ENCODE measurements around the gene CREG1.
"Not testable (repeated sequence)": the region's sequence is repeated elsewhere in the genome, so short reads cannot be mapped to it uniquely, and the experiment has no call there.

Gene CREG1

GRCh38 chr1:167563579-167564246 lies 10.2 kb upstream of the CREG1 start:
- FAIRE-seq: no peak

GRCh38 chr1:167562702-167563101 lies 9.1 kb upstream of the CREG1 start:
- FAIRE-seq: no peak

GRCh38 chr1:167561753-167562152 lies 8.2 kb upstream of the CREG1 start:
- FAIRE-seq: no peak

GRCh38 chr1:167555971-167556714 lies 2.6 kb upstream of the CREG1 start:
- FAIRE-seq: peak; percentile 94

DNA sequence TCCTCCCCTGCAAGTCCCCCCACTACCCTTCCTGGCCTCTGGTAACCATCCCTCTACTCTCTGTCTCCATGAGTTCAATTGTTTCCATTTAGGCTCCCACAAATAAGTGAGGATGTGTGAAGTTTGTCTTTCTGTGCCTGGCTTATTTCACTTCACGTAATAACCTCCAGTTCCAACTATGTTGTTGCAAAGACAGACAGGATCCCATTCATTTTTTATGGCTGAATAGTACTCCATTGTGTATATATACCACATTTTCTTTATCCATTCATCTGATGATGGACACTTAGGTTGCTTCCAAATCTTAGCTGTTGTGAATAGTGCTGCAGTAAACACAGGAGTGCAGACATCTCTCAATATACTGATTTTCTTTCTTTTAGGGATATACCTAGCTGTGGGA lies 1.5 kb upstream of the CREG1 start:
- FAIRE-seq: not testable (repeated sequence)

DNA sequence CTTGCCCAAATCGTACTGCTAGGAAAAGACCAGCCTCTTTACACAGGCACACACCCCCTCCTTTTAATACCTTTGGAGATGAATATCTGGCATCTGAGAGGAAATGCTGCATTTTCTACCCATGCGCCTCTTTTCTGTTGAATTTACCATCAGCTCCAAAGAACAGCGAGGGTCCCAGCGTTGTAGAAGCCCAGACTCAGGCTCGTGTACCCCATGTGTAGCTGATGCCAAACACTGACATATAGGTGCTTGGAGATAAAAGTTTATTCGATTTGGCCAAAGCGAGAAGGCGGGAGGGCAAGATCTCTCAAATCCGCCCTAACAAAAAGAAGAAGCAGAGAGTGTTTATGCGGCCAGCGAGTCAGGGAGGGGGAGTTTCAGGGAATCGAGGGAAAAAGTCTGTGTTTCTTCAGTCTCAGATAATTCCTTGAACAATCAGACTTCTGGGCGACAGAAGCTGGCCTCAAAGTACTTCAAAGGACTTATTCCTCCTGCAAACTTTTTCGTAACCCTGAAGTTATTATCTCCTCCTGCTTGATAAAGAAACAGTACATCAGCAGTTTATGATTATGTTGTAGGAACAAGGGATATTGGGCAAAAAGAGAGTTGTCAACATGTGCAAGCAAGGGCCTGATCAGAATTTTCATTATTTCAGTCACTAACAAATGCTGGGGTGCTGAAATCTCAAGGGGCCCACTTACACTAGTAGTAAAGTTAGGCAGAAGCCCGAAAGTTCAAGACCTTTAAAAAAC lies 642 bp upstream of the CREG1 start:
- no peak for FAIRE-seq

- FAIRE-seq: no peak
Observed at GRCh38 chr1:167551362-167551761, 2.2 kb downstream of the CREG1 start.

DNA sequence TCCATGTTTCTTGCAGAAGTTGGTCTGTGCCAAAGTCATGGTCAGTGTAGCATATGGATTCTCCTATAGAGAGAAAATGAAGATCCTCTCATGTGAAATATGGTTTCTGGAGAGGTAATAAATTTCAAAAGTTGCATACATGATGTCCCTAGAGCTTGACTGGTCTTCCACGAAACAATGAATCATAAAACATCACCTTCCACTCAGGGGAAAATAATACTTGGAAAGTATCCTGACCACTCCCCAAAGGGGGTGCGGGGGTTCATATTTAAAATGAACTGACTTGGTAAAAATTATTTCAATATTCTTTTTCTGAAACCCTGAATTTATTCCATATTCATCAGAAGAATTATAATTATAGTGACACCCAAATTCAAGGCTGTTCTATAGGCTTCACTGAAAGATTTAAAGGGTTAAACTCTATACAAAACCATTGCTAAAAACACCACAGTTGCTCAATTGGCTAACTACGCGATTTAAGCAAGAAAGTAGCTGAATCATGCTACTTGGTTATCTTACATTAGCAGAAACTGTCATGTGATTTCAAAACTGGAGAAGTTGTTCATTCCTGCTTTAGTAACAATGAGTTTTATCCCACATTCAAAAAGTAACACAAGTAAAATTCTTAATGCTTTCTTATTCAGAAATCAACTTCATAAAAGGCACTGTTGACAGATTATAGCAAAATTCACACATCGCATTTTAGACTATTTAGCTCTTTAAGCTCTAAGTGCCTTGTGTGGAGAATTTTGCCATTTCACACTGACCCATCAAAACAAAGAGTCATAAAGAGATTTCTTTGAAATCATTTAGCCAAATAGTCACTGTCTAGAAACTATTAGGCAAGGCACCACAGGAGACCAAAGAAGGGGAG lies 5.3 kb downstream of the CREG1 start:
- no peak for FAIRE-seq

DNA sequence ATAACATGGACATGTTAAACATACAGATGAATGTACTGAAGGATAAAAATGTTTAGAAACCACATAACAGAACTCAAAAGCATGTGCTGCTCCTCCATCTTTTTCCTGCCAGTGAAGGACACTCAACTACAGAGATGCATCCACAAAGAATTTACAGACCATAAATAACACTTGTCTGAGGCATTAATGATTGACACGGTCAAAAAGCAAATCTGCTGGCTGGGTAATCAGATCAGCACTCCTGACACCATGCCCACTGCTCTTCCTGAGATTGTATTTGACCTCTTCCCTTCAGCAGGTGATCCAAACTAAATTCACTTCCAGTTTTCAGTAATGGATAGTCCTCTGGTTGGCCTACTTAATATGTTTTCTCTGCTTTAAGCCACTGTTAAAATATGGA lies 6.6 kb downstream of the CREG1 start:
- FAIRE-seq: no peak

GRCh38 chr1:167545349-167545748 lies 8.2 kb downstream of the CREG1 start:
- no peak for FAIRE-seq

DNA sequence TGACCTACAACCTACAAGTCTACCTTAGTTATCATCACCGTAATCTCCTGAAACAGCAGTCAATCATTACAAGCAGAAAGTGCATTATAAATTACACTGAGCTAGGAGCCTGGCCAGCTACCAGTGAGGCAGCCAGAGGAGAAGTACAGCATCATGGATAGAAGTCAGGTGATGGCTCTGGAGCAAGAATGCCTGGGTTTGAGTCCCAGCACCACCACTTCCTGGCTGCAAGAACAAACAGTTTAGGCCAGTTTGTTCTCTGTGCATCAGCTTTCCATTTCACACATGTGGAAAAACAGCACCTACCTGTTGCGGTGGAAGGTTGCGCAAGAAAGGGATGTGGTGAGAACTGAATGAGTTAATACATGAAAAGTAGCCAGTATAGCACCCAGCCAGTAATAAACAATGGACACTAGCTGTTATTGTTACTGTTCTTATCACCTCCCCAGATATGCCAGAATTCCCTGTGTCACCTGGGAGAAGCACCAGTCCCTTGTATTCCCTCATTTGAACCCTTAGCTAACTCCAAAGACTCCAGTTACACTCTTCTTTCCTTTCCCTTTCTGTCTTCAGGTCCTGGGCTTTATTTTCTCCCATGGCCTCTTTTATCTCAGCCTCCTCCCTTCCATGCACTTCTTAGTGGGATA lies 9.0 kb downstream of the CREG1 start:
- no peak for FAIRE-seq

GRCh38 chr1:167543199-167543990 lies 10.2 kb downstream of the CREG1 start:
- FAIRE-seq: no peak

- no peak for FAIRE-seq
Observed at GRCh38 chr1:167542109-167543032, 11.2 kb downstream of the CREG1 start.

DNA sequence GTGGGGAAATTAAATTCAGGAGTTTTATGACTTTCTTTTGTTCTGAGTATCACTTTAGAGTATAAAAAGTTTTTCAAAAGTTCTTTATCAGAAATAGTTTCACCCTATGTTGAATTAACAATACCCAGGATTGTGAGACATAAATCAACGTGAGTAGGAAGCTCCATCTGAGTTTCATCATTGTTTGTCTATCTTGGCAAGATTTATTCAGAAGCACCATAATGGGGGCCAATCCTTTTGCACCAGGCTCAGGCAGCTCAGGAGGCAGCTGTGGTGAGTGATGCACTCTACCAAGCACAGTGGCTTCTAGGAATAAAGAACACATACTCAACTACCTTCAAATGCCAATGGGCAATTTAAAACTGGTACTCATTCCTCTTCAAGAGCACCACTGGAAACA lies 12.0 kb downstream of the CREG1 start:
- no peak for FAIRE-seq

DNA sequence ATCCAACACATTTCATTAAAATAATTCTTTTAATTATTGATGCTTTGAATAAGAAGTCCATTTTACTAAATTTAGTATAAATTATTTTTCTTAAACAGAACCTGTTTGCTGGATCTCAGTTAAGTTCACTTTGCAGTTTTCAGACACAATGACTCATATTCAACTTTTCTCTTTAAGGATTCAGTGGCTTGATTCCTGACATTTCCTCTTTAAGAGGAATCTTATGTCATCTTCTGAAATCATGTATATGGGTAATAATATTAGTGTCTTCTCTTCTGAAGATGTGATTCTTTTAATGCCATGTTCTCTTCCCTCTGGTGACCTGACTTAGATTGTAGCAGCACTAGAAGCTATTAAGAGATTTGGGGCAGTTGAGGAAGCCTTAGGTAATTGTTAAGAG lies 12.6 kb downstream of the CREG1 start:
- FAIRE-seq: peak; percentile 40

- no peak for FAIRE-seq
Observed at GRCh38 chr1:167538657-167539056, 14.9 kb downstream of the CREG1 start.

GRCh38 chr1:167533851-167534300 lies 19.7 kb downstream of the CREG1 start:
- no peak for FAIRE-seq

DNA sequence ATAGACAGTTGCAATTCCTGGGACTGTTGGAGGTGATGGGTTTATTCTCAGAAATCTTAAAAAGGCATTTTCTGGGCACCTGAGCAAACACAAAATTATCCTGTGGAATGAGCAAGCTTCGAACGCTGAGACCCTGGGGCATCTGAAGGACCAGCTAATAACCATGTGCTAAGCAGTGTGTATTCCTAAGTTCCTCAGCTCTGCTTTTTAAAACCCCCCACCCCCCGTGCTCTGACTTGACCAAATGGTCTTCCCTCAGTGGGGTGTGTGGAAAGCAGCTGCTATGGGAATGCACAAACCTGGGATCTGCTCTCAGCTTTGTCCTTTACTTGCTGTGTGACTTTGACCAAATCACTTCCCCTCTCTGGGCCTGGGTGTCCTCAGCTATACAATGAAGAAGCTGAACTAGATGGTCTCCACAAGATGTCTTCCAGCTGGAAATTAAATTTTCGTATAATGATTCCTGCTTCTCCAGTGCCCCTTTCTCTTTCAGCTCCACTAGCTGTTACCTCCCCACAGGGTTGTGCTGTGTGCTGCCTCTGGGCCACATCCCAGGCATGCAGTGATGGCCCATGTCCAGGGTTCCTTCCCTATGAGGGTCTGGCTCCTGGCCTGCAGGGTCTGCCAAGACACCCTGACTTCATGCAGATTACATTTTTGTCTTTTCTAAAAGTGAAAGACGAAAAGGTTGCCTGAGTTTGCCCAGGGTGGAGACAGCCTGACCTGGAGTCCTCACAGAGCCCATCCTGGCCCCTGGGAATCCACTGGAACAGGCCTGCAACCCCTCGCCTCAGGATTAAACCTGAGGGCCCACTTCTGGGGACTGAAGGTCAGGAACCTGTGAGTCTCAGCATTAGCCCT lies 20.4 kb downstream of the CREG1 start:
- FAIRE-seq: no peak

- no peak for FAIRE-seq
Observed at GRCh38 chr1:167532375-167532774, 21.2 kb downstream of the CREG1 start.

All from A204.1 (cell line).